Activated T-helper 2 cell treated with anti-CD3 and anti-CD28 coated beads, Interferon-gamma antibody, Interleukin-2, Interleukin-4, amounts not matched to agents 10 μg/mL and 5 μg/mL and 100 μg/mL, durations not matched to agents 14 hours and 24 hours and 36 hours (primary cell): Measurements from ENCODE around the gene GRID1. TPM values are rescaled to one million over a fixed set of nuclear protein-coding genes. Genes with fewer than 3 reads are reported as not detected.

Experiments used
- DNase-seq: peaks from one replicate; pipeline ENCODE4 v3.0.0; 2021; ENCODE audit warnings: low spot score
- H3K27ac Mint-ChIP-seq: one replicate; pipeline ENCODE4 v1.8.0; 2021; ENCODE audit warnings: mixed read lengths
- H3K27me3 Mint-ChIP-seq: one replicate; pipeline ENCODE4 v1.8.0; 2021; ENCODE audit warnings: low read depth, mixed read lengths
- H3K36me3 Mint-ChIP-seq: one replicate; pipeline ENCODE4 v1.8.0; 2021; ENCODE audit warnings: low read depth, mixed read lengths
- H3K4me1 Mint-ChIP-seq: one replicate; pipeline ENCODE4 v1.8.0; 2021; ENCODE audit warnings: low read depth, mixed read lengths
- H3K4me3 Mint-ChIP-seq: one replicate; pipeline ENCODE4 v1.8.0; 2021; ENCODE audit warnings: low read depth, mild to moderate bottlenecking, moderate library complexity, mixed read lengths
- H3K9me3 Mint-ChIP-seq: one replicate; pipeline ENCODE4 v1.8.0; 2021; ENCODE audit warnings: mixed read lengths
- intact Hi-C: fragments of 100-400 bp; cut with micrococcal nuclease; formaldehyde crosslinking; loops from one replicate; pipeline ENCODE4 v1.15.1; 2023
- total RNA-seq: library from RNA; stranded (reverse); gene quantifications from 2 replicates; pipeline ENCODE4 v1.2.3, GENCODE V29; 2022

GRID1 gene
- total RNA-seq, 1 donor from 2014 or later = not detected

DNA sequence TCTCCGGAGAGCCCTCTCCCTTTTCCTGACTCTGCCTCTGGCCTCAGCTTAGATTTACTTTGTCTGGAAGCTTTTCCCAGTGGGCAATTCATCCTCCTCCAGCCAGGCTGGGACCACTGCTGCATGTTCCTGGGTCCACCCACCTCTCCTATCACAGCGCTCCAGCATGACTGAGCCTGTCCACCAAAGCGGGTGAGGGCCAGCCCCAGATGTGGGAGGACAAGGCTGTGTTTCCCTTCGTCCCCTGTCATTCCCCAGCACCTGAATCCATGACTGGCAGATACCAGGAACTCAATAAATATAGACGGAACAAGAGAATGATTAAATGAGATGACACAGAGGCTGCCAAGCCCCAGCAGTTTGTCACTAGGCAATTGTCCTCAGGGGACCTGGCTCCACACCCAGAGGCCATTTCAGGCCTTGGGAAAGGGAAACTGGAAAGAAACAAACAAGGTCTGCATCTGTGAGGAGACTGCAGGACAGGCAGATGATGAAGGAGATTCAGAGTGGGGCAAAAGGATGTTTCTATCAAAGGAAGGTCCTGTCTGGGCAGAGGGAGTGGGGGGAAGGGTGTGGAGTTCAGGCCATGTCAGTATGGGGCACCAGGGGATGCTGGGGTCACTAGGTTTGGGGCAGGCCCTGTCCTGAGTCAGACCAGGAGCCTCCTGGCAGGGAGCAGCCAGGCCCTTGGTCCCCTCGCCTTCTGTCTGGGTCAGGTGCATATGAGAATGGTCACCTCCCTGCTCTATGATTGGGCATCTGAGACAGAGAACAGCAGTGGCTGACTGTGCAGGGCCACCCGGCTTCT lies 576.4 kb downstream of the GRID1 start:
- Mint-ChIP-seq H3K27me3 (no peaks in the 10 kb centered on the region), H3K4me3 (no peak overlapping the region), H3K4me1 (no peaks in the 10 kb centered on the region), H3K9me3 (no peaks in the 10 kb centered on the region), H3K36me3 (no peaks in the 10 kb centered on the region), H3K27ac (no peak overlapping the region)
- intact Hi-C loops = no loop called here
- no peak for DNase-seq

DNA sequence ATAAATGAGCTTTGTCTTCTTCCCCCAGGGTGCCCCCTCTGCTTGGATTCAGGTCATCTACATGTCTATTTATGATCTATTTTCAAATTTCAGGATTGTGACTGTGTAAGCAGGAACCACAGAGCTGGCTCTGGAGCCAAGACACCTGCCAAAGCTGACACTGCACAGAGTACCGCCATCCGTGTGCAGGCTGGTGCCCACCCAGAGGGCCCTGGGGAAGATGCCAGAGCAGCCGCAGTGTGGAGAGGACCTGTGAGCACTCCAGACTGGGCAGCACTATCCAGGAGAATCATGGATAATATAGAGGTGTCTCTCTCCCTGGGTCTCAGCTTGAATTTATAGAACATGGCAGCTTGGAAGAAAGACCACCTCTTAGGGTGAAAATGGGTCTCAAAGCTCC lies 577.5 kb downstream of the GRID1 start:
- Mint-ChIP-seq H3K27me3 (no peaks in the 10 kb centered on the region), H3K36me3 (no peaks in the 10 kb centered on the region), H3K27ac (no peak overlapping the region), H3K9me3 (no peaks in the 10 kb centered on the region), H3K4me3 (no peak overlapping the region), H3K4me1 (no peaks in the 10 kb centered on the region)
- no peak for DNase-seq
- intact Hi-C loops = no loop called here

- Mint-ChIP-seq H3K27me3 (no peaks in the 10 kb centered on the region), H3K4me3 (no peak overlapping the region), H3K4me1 (no peaks in the 10 kb centered on the region), H3K36me3 (no peaks in the 10 kb centered on the region), H3K9me3 (no peaks in the 10 kb centered on the region), H3K27ac (no peak overlapping the region)
- no peak for DNase-seq
- intact Hi-C loops = no loop called here
These were observed 578.0 kb downstream of the GRID1 start for GRCh38 chr10:85788570-85788969.

DNA sequence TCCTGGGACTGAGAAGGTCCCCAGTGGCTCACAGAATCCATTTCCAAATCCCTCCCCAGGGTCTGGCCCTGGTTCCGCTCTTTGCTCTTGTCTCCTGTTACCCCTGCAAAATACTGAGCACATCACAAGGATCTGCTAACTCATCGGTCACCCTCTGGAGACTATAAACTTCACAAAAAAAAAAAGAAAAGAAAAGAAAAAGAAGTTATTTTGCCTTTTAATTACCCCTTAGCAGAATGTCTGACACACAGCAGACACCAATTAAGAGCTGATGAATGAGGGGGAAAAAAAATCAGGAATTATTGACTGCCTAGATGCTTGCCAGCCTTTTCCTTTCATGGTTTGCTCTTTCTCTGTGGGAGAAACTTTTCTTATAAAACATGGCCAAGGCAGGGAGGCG lies 578.7 kb downstream of the GRID1 start:
- Mint-ChIP-seq H3K4me1 (no peaks in the 10 kb centered on the region), H3K9me3 (no peaks in the 10 kb centered on the region), H3K36me3 (no peaks in the 10 kb centered on the region), H3K27ac (no peak overlapping the region), H3K27me3 (no peaks in the 10 kb centered on the region), H3K4me3 (no peak overlapping the region)
- intact Hi-C loops = no loop called here
- DNase-seq = no peak

DNA sequence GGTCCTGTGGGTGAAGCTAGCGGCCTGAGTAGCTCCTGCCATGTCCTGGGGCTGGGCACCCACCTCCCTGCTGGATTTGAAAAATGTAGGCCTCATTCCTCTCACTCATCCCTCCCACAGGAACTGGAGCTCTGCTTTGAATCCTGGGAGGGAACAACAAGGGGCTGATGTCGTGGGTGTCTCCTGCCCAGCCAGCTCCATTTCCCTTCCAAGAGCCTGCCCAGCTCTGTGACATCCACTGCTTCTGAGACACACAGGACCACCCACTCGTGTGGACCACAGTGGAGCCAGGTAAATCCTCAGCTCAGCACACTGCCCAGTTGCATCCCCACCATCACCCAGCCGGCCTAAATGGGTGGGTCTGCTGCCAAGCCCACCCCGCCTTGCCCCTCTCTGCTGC lies 579.2 kb downstream of the GRID1 start:
- Mint-ChIP-seq H3K36me3 (no peaks in the 10 kb centered on the region), H3K4me1 (no peaks in the 10 kb centered on the region), H3K4me3 (no peak overlapping the region), H3K9me3 (no peaks in the 10 kb centered on the region), H3K27ac (no peak overlapping the region), H3K27me3 (no peaks in the 10 kb centered on the region)
- intact Hi-C loops = no loop called here
- no peak for DNase-seq

- Mint-ChIP-seq H3K36me3 (no peaks in the 10 kb centered on the region), H3K4me3 (no peak overlapping the region)
- no peak for DNase-seq
These were observed 580.1 kb downstream of the GRID1 start for GRCh38 chr10:85786401-85786899.

GRCh38 chr10:85784792-85785191 lies 581.8 kb downstream of the GRID1 start:
- intact Hi-C loops = no loop called here
- H3K36me3 Mint-ChIP-seq = no peaks in the 10 kb centered on the region
- H3K4me3 Mint-ChIP-seq = no peak overlapping the region
- H3K27ac Mint-ChIP-seq = no peak overlapping the region
- H3K27me3 Mint-ChIP-seq = no peaks in the 10 kb centered on the region
- no peaks in the 10 kb centered on the region for H3K9me3 Mint-ChIP-seq
- no peak for DNase-seq
- H3K4me1 Mint-ChIP-seq = no peaks in the 10 kb centered on the region

More at GRCh38 chr10:85786401-85786899, 580.1 kb downstream of the GRID1 start:
- H3K9me3 Mint-ChIP-seq = no peaks in the 10 kb centered on the region
- H3K27me3 Mint-ChIP-seq = no peaks in the 10 kb centered on the region
- H3K27ac Mint-ChIP-seq = no peak overlapping the region
- H3K4me1 Mint-ChIP-seq = no peaks in the 10 kb centered on the region
- intact Hi-C loops = no loop called here

GRCh38 chr10:85781404-85781803 lies 585.2 kb downstream of the GRID1 start:
- Mint-ChIP-seq H3K9me3 (no peaks in the 10 kb centered on the region), H3K27me3 (no peaks in the 10 kb centered on the region), H3K36me3 (no peaks in the 10 kb centered on the region), H3K4me1 (no peaks in the 10 kb centered on the region), H3K4me3 (no peak overlapping the region), H3K27ac (no peak overlapping the region)
- intact Hi-C loops = no loop called here
- DNase-seq = no peak

GRCh38 chr10:85778074-85778473 lies 588.5 kb downstream of the GRID1 start:
- Mint-ChIP-seq H3K4me3 (no peak overlapping the region), H3K36me3 (no peaks in the 10 kb centered on the region), H3K27me3 (no peaks in the 10 kb centered on the region), H3K27ac (no peak overlapping the region), H3K9me3 (no peaks in the 10 kb centered on the region), H3K4me1 (no peaks in the 10 kb centered on the region)
- intact Hi-C loops = no loop called here
- no peak for DNase-seq

DNA sequence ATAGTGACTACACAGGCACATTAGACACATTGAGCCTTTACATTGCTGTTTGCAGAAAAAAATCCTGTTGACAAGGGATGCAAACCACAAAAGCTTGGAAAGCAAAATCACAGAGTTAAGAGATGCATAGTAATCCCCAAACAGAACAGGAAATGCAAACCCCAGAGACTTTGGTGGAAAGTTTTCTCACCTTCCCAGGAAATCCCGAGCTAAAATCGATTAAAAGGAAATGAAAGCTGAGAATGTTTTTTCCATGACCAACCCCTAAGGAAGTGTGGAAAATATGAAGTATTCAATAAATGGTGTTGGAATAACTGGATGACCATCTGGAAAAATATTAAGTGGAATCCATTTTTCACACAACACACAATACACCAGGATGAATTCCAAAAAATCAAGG lies 598.7 kb downstream of the GRID1 start:
- DNase-seq = no peak
- H3K27ac Mint-ChIP-seq = no peak overlapping the region
- H3K27me3 Mint-ChIP-seq = no peaks in the 10 kb centered on the region
- intact Hi-C loops = no loop called here
- H3K9me3 Mint-ChIP-seq = peaks cover 3% of the 10 kb centered on the region
- no peak overlapping the region for H3K4me3 Mint-ChIP-seq
- no peaks in the 10 kb centered on the region for H3K4me1 Mint-ChIP-seq
- H3K36me3 Mint-ChIP-seq = no peaks in the 10 kb centered on the region

- intact Hi-C loops = no loop called here
- no peak overlapping the region for H3K4me3 Mint-ChIP-seq
- no peak overlapping the region for H3K27ac Mint-ChIP-seq
- DNase-seq = no peak
- H3K4me1 Mint-ChIP-seq = no peaks in the 10 kb centered on the region
- H3K27me3 Mint-ChIP-seq = no peaks in the 10 kb centered on the region
- no peaks in the 10 kb centered on the region for H3K36me3 Mint-ChIP-seq
- peaks cover 3% of the 10 kb centered on the region for H3K9me3 Mint-ChIP-seq
These were observed 602.5 kb downstream of the GRID1 start for GRCh38 chr10:85764108-85764507.

DNA sequence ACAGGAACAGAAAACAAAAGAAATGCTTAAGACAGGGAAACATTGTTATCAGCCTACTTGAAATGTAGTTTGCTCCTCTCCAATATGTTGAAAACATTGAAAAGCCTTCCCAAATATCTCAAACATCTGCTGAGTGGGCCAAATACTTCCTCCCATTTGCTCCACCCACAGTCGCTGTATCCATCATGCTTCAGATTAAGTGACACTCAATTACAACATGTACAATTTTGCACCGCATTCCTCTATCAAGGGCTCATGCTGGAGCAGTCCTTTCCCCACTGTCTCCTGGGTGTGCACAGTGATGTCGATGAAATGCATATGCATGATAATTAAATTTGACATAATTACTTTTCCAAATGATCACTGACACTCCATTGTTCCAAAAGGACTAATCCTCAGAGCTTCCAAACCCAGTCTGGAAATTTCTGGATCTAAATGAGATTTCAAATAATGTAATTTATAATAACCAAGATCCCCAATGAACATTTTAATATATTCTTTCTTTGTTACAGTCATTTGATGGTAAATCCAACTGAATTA lies 604.6 kb downstream of the GRID1 start:
- intact Hi-C loops = no loop called here

GRCh38 chr10:85741626-85742300 lies 624.8 kb downstream of the GRID1 start:
- H3K27ac Mint-ChIP-seq = peak overlapping the region; percentile 19
- H3K4me3 Mint-ChIP-seq = peak overlapping the region; percentile 39

More for the DNA sequence above, 604.6 kb downstream of the GRID1 start:
- Mint-ChIP-seq H3K4me1 (no peaks in the 10 kb centered on the region), H3K9me3 (no peaks in the 10 kb centered on the region), H3K27me3 (no peaks in the 10 kb centered on the region), H3K4me3 (no peak overlapping the region), H3K27ac (no peak overlapping the region), H3K36me3 (no peaks in the 10 kb centered on the region)
- DNase-seq = no peak

More at GRCh38 chr10:85741626-85742300, 624.8 kb downstream of the GRID1 start:
- intact Hi-C loops = no loop called here
- no peaks in the 10 kb centered on the region for H3K9me3 Mint-ChIP-seq
- no peaks in the 10 kb centered on the region for H3K27me3 Mint-ChIP-seq
- peaks cover 5% of the 10 kb centered on the region for H3K4me1 Mint-ChIP-seq
- DNase-seq = no peak
- H3K36me3 Mint-ChIP-seq = no peaks in the 10 kb centered on the region
